ENCODE data around the gene MOV10L1.
"Not testable (repeated sequence)": the region's sequence is repeated elsewhere in the genome, so short reads cannot be mapped to it uniquely, and the experiment has no call there.

The MOV10L1 gene

DNA sequence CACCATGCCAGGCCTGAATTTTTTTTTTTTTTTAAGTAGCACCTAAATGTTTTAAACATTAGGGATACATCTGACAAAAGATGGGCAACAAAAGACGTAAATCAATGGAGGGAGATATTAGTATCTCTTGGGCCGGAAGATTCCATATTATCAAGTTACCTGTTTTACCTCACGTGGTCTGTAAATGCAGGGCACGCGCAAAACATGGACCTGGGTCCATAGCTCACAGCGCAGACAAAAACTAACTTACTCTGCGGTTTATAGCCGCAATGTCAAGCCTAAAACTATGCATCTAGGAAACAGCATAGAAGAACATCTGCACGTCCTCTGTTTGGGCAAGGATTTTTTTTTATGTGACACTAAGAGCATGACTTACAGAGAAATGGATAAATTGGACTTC is 49.2 kb downstream of the MOV10L1 start:
- no peak for DNase-seq (ENCODE audit: low read depth in 2 of 2)

- no peak for DNase-seq (ENCODE audit: low read depth in 2 of 2)
Observed at GRCh38 chr22:50139843-50140415, 50.1 kb downstream of the MOV10L1 start.

GRCh38 chr22:50140615-50141014 is 50.8 kb downstream of the MOV10L1 start:
- no peak for DNase-seq (ENCODE audit: low read depth in 2 of 2)

DNA sequence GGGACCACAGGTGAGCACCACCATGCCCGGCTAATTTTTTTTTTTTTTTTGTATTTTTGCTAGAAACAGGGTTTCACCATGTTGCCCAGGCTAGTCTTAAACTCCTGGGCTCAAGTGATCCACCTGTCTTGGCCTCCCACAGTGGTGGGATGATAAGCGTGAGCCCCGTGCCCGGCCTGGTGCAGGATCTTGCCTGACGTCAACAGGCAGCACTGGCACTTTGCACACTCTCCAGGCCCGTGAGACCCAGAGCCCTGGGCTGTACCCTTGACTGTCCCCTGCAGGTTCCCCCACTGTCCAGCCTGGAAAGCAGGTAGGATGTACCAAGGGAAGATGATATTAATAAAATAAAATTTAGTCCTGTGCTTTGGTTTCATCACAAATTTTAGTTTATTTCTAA is 51.7 kb downstream of the MOV10L1 start:
- no peak for DNase-seq (ENCODE audit: low read depth in 2 of 2)

DNA sequence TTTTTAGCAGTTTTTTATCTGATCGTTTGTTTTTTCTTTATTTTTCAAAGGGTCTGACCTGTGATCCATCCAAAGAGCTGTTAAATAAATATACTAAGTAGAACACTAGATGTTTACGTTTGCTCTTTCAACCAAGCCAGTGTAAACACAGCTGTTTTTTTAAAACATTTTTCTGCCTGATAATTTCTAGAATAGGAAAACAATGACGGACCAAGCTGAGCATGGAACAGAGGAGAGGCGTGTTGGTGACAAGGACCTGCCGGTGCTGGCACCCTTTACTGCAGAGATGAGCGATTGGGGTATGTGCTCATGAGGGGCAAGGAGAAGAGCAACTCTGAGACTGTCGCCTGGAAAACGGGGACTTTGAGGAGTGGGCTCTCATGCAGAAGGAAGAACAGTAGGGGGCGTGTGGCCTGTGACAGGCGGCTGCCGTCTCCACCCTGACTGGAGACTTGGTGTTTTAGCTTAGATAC is 52.1 kb downstream of the MOV10L1 start:
- DNase-seq (ENCODE audit: low read depth in 2 of 2), result no peak

- DNase-seq (ENCODE audit: low read depth in 2 of 2), result no peak
Observed at GRCh38 chr22:50143096-50143495, 53.3 kb downstream of the MOV10L1 start.

GRCh38 chr22:50144005-50144614 is 54.3 kb downstream of the MOV10L1 start:
- DNase-seq (ENCODE audit: low read depth in 2 of 2), result no peak

DNA sequence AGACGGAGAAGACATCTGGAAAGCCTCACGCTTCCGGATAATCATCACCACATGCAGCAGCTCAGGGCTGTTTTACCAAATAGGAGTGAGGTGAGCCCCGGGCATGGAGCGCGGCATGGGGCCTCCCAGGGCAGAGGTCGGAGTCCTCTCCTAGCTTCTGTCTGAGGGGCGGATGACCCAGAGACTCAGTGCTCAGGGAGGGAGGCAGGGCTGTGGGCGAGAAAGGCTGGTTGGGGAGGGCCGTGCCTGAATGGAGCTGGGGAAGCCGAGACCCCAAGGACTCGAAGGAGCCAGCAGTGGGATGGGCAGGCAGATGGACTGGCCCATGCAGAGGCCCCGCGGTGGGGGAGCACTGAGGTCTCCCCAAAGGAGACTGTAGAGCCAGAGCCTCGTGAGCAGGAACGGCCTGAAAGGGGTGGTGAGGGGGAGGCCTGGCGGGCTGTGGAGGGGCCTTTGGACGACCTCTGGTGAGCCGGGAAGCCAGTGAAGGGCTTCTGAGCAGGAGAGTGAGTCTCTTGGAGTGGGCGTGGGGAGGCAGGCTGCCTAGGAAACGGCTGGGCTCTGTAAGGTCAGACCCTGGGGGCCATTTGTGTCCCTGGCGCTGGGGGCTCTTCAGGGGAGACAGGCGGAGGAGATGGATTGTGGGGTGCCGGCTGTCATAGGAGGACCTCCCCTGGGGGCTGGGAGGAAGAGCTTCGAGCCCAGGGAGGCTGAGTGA is 56.1 kb downstream of the MOV10L1 start:
- no peak for DNase-seq (ENCODE audit: low read depth in 2 of 2)

GRCh38 chr22:50146439-50147238 is 56.8 kb downstream of the MOV10L1 start:
- DNase-seq (ENCODE audit: low read depth in 2 of 2), result no peak

DNA sequence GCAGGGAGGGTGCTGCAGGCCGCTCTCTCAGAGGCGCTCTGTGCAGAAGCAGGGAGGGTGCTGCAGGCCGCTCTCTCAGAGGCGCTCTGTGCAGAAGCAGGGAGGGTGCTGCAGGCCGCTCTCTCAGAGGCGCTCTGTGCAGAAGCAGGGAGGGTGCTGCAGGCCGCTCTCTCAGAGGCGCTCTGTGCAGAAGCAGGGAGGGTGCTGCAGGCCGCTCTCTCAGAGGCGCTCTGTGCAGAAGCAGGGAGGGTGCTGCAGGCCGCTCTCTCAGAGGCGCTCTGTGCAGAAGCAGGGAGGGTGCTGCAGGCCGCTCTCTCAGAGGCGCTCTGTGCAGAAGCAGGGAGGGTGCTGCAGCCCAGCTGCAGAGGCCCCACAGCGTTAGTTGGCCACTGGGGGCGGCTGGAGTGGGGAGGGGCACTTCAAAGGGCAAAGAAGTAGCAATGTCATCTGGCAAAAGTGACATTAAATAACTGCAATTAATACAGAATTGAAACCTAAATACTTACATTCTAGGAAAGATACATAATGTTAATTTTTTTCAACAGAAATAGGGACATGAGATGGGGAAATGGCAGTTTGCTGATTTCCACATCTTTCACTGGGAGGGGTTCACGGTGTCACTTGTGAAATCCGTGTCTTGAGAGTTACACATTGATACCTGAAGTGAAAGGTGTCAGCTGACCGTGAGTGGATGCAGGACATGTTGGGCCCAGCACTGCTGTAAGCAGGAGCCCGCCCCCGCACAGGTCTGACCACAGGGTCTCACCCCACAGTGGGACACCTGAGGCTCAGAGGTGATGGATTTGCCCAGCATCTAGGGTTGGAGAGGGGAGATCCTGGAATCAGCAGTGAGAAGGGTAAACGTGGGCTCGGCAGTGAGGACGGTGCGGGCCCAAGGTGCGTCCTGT is 57.7 kb downstream of the MOV10L1 start:
- DNase-seq (ENCODE audit: low read depth in 2 of 2), result not testable (repeated sequence)

DNA sequence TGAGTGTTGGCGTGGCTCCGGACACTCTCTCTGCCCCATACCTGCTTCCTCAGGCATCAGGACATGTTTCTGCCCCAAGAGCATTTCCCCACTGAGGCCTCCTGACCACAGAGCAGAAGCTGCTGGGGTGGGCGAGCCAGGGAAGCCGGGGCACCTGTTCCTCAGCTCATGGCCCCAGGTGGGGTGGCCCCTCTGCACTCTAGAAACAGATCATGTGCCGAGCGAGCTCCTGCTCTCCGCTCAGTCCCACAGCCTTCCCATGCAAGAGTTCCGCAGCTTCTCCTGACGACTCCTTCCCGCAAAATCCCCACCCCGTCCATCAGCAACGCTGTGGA is 58.3 kb downstream of the MOV10L1 start:
- DNase-seq (ENCODE audit: low read depth in 2 of 2), result no peak

DNA sequence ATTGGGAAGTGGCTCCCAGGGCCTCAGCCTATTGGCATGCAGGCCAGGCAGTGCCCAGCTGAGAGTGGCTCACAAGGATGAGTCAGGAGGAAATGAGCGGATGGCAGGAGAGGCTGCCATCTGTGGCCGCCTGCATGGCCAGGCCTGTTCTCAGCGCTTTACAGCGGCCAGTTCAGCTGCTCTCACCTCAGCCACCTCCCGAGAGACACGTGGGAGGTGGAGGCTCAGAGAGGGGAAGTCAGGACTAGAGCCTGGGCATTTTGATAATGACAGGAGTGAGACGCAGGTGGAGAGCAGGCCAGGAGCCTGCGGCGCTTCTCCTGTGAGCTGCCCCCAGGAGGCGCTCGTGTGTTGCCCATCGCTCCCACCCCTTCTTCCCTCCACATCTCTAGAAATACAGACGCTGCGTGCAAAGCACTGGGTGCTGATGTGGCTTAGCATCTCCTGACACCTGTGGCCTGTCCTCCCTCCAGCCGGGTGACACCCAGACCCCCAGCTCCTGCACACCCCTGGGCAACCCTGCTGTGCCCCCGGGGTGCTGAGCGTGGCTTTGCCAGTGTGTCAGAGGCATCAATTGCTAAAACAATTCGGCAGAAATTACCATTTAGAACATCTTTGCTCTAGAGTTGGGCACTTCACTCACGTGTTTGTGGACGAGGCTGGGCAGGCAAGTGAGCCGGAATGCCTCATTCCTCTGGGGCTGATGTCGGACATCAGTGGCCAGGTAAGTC is 59.4 kb downstream of the MOV10L1 start:
- DNase-seq (ENCODE audit: low read depth in 2 of 2), result peak; percentile 38 to 67

DNA sequence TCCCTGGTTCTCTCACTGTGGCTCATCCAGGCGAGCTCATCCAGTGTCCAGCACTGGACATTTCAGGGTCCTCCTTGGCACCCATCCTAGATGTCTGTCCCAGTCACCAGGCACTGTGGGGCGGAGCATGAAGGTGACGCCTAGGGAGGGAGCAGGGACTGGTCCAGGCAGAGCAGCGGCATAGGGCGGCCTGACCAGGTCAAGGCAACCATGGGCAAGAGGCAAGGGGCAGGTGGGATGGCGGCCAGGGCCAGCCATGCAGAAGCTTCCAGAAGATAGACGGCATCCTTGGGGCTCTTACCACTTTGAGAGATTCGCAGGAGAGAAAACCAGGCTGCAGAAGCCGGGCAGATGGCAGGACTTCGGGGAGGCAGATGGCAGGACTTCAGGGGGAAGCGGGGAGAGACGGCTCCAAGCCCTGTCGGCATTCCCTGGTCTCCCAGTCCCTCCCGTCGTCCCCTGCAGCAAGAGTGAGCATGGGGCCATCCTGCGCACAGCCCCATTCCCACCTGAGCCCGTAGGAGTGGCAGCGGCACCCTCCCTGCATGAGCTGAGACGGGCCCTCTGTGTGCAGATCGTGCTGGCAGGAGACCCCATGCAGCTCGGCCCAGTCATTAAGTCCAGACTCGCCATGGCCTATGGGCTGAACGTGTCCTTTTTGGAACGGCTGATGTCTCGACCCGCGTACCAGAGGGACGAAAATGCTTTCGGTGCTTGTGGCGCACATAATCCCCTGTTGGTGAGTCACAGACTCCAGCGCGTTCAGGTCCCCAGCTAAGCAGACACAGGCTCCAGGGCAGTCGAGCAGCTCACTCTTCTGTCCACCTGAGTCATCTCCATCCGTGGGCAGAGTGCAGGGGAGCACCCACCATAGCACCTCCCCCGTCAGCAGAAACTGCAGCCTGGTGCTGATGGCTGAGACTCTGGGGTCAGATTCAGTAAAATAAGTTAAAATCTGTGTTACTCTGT is 60.6 kb downstream of the MOV10L1 start:
- DNase-seq (ENCODE audit: low read depth in 2 of 2), result no peak

GRCh38 chr22:50151571-50152537 is 62.0 kb downstream of the MOV10L1 start:
- DNase-seq (ENCODE audit: low read depth in 2 of 2), result no peak

- DNase-seq (ENCODE audit: low read depth in 2 of 2), result no peak
Observed at GRCh38 chr22:50153056-50153755, 63.4 kb downstream of the MOV10L1 start.

DNA sequence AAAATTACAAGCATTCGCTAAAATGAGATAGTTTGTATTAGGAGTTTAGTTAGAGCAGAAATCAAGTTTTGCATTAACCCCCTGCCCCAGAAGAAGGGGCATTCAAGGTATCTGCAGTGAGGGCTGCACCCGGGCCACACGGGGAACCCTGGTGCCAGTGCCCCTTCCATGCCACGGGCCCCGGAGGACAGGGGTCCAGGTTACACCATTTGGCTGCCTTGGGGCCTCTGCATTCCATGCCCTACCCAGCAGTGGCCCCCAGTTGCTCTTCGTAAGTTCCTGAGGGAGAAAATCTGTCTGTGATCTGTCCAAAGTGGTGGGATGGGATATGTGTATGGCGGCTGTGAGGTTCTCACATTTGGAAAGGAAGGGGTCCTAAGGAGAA is 63.9 kb downstream of the MOV10L1 start:
- no peak for DNase-seq (ENCODE audit: low read depth in 2 of 2)

- DNase-seq (ENCODE audit: low read depth in 2 of 2), result no peak
Observed at GRCh38 chr22:50157709-50158375, 68.0 kb downstream of the MOV10L1 start.

Data from stimulated activated CD4-positive, alpha-beta T cell treated with anti-CD3 and anti-CD28 coated beads, Interleukin-15, amount 100 ng/mL, for 48 hours (primary cell).